Muscle of arm (tissue), 14 donors: ENCODE data around the gene LRRC56. TPM values are rescaled to one million over a fixed set of nuclear protein-coding genes. Genes with fewer than 3 reads are reported as not detected.

Experiments
- DNase-seq: peaks from one replicate; pipeline ENCODE4 v3.0.0-alpha.2; 2013
- long read RNA-seq, 11 donors: transcript quantifications; one replicate each; lab custom pipeline, GENCODE V29; 2026
- polyA plus RNA-seq, 12 donors: library from polyadenylated mRNA; unstranded; fragments of 120-200 nt; gene quantifications; one replicate each; pipeline ENCODE4 v1.2.1, GENCODE V29; 2013; ENCODE audit not compliant: insufficient read length in 12 of 12

Gene LRRC56
- polyA plus RNA-seq = 1 to 10 TPM in 10 of 12 donors, not detected in 2; 1.7 to 8.2 (median 4.3) TPM
- long read RNA-seq, donor 1 = 0 reads
- long read RNA-seq, donor 2 = 0 reads
- long read RNA-seq, donor 3 = 0 reads
- long read RNA-seq, donor 4 = 0 reads
- long read RNA-seq, donor 5 = 0 reads
- long read RNA-seq, donor 6 = 0 reads
- long read RNA-seq, donor 7 = 0 reads
- long read RNA-seq, donor 8 = 0 reads
- long read RNA-seq, donor 9 = 0 reads
- long read RNA-seq, donor 10 = 0 reads
- long read RNA-seq, donor 11 = 0 reads

- peak; percentile 57 for DNase-seq
Measured at GRCh38 chr11:536841-537621, at the start of gene LRRC56. Gene LRRC56, plus strand, starts transcription at chr11:537527. Its CDS starts 3,158 bp downstream, at chr11:540685.

GRCh38 chr11:487571-488021 is 49.7 kb upstream of the LRRC56 start:
- DNase-seq = no peak

GRCh38 chr11:488062-488461 is 49.3 kb upstream of the LRRC56 start:
- no peak for DNase-seq

GRCh38 chr11:488579-488978 is 48.7 kb upstream of the LRRC56 start:
- no peak for DNase-seq

- no peak for DNase-seq
Measured at GRCh38 chr11:488992-489391, 48.3 kb upstream of the LRRC56 start.

- DNase-seq = no peak
Measured at GRCh38 chr11:489610-490185, 47.6 kb upstream of the LRRC56 start.

GRCh38 chr11:490186-490929 is 47.0 kb upstream of the LRRC56 start:
- DNase-seq = no peak

- DNase-seq = no peak
Measured at GRCh38 chr11:490930-491260, 46.4 kb upstream of the LRRC56 start.

- no peak for DNase-seq
Measured at GRCh38 chr11:491358-491757, 46.0 kb upstream of the LRRC56 start.

- no peak for DNase-seq
Measured at GRCh38 chr11:492427-493226, 44.7 kb upstream of the LRRC56 start.

- DNase-seq = no peak
Measured at GRCh38 chr11:494761-495536, 42.4 kb upstream of the LRRC56 start.

GRCh38 chr11:495537-495931 is 41.8 kb upstream of the LRRC56 start:
- DNase-seq = no peak

GRCh38 chr11:496834-497564 is 40.3 kb upstream of the LRRC56 start:
- no peak for DNase-seq

- no peak for DNase-seq
Measured at GRCh38 chr11:497565-498296, 39.6 kb upstream of the LRRC56 start.

- no peak for DNase-seq
Measured at GRCh38 chr11:498297-499181, 38.8 kb upstream of the LRRC56 start.

GRCh38 chr11:499201-500076 is 37.9 kb upstream of the LRRC56 start:
- DNase-seq = no peak
